ENCODE results near the gene TMEM129. TPM values are rescaled to one million over a fixed set of nuclear protein-coding genes. Genes with fewer than 3 reads are reported as not detected.

The TMEM129 gene
- total and polyA plus RNA-seq, 11 donors, result 28.6 to 73.3 (median 37.2) TPM

DNA sequence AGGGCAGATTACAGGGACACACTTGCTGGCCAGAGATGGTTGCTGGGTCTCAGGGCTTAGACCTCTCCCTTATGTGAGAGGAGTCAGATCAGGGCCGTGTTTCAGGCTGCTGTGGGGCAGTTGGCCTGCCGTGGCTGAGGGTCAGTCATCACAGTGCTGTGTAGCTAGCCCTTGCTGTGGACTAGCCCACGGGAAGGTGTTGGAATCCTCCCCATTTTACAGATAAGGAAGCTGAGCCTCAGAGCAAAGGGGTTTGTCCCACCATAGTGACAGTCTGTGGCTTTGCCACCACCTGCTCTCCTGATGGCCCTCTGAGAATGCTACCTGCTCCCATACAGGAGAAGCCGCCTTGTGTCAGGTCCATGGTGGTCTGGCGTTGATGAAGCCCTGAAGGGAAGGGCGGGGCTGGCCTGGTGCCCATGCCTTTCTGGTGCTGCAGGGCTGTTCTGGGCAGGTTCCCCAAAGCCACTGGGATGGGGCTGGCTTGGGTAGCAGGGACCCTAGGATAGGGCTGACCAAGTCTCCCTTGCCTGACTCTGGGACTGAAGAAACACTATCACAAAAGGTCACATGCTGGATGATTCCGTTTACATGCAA is 34.6 kb downstream of the TMEM129 start:
- Histone ChIP-seq H3K27me3 (no peaks in the 10 kb centered on the region), H3K4me3 (no peak overlapping the region), H3K36me3 (peaks cover 0 to 16% (median 7%) of the 10 kb centered on the region in 9 donors), H3K9me3 (no peaks in the 10 kb centered on the region), H3K27ac (no peak overlapping the region), H3K4me1 (peaks cover 0 to 18% (median 6%) of the 10 kb centered on the region in 12 donors)
- ATAC-seq, result no peak
- TF ChIP-seq POLR2A (IDR thresholded peaks at IDR 0.05), result no peak
- intact Hi-C loops (cut with DNase I), result no loop called here
- DNase-seq, result no peak
- 41 to 52% (median 48%) methylated on average over 6 to 7 of the region's 7 CpGs for WGBS, 4 donors

- H3K27ac ChIP-seq, result peak overlapping the region in 2 of 12 donors; percentile 58 to 80
- DNase-seq (no peak), ATAC-seq (peak in 1 of 4 donors; percentile 3)
These were observed 35.6 kb downstream of the TMEM129 start for GRCh38 chr4:1685235-1686150.

GRCh38 chr4:1684506-1685234 is 36.5 kb downstream of the TMEM129 start:
- Histone ChIP-seq H3K4me1 (peaks cover 0 to 18% (median 6%) of the 10 kb centered on the region in 12 donors), H3K27ac (peak overlapping the region in 8 of 12 donors; percentile 39 to 80 (median 59)), H3K9me3 (no peaks in the 10 kb centered on the region), H3K27me3 (no peaks in the 10 kb centered on the region), H3K4me3 (peak overlapping the region; percentile 5 to 87 (median 58)), H3K36me3 (no peaks in the 10 kb centered on the region)
- no peak for DNase-seq
- WGBS, 4 donors, result 6 to 47% (median 34%) methylated on average over 16 to 66 of the region's 66 CpGs
- peak in 2 of 4 donors; percentile 2 to 19 for ATAC-seq
- intact Hi-C loops (cut with DNase I), result loop anchor here in 1 of 10 donors (5.0 kb wide), 1 partner anchor 33 kb away; no protein-coding TSS in a partner anchor
- no peak for TF ChIP-seq POLR2A (IDR thresholded peaks at IDR 0.05)
- TF ChIP-seq, protein P1, sequence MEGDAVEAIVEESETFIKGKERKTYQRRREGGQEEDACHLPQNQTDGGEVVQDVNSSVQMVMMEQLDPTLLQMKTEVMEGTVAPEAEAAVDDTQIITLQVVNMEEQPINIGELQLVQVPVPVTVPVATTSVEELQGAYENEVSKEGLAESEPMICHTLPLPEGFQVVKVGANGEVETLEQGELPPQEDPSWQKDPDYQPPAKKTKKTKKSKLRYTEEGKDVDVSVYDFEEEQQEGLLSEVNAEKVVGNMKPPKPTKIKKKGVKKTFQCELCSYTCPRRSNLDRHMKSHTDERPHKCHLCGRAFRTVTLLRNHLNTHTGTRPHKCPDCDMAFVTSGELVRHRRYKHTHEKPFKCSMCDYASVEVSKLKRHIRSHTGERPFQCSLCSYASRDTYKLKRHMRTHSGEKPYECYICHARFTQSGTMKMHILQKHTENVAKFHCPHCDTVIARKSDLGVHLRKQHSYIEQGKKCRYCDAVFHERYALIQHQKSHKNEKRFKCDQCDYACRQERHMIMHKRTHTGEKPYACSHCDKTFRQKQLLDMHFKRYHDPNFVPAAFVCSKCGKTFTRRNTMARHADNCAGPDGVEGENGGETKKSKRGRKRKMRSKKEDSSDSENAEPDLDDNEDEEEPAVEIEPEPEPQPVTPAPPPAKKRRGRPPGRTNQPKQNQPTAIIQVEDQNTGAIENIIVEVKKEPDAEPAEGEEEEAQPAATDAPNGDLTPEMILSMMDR (IDR thresholded peaks at IDR 0.05), result no peak

More at GRCh38 chr4:1685235-1686150, 35.6 kb downstream of the TMEM129 start:
- WGBS, 4 donors, result 85 to 90% (median 86%) methylated on average over 19 to 23 of the region's 23 CpGs
- H3K27me3 ChIP-seq, result no peaks in the 10 kb centered on the region
- no peaks in the 10 kb centered on the region for H3K9me3 ChIP-seq
- peaks cover 0 to 18% (median 6%) of the 10 kb centered on the region in 12 donors for H3K4me1 ChIP-seq
- intact Hi-C loops (cut with DNase I), result no loop called here
- TF ChIP-seq, protein P1 (IDR thresholded peaks at IDR 0.05), result no peak
- no peak for TF ChIP-seq POLR2A (IDR thresholded peaks at IDR 0.05)
- H3K4me3 ChIP-seq, result peak overlapping the region in 2 of 12 donors; percentile 63 to 65
- H3K36me3 ChIP-seq, result peaks cover 0 to 6% (median 0%) of the 10 kb centered on the region in 9 donors

- H3K27me3 ChIP-seq, result no peaks in the 10 kb centered on the region
- intact Hi-C loops (cut with DNase I), result loop anchor here in 1 of 10 donors (5.0 kb wide), 1 partner anchor 33 kb away; no protein-coding TSS in a partner anchor
- peak within 1 kb of the TSS in 11 of 12 donors; percentile 34 to 89 (median 70) for H3K27ac ChIP-seq
- DNase-seq, result peak; percentile 90 to 96 (median 91)
- H3K4me1 ChIP-seq, result peaks cover 0 to 18% (median 6%) of the 10 kb centered on the region in 12 donors
- no peaks in the 10 kb centered on the region for H3K9me3 ChIP-seq
- 1 to 4% (median 1%) methylated on average over 28 to 118 of the region's 118 CpGs for WGBS, 4 donors
- TF ChIP-seq, protein P1 (IDR thresholded peaks at IDR 0.05), result no peak
- peak in 1 of 2 donors; percentile 39 for TF ChIP-seq POLR2A (IDR thresholded peaks at IDR 0.05)
- H3K36me3 ChIP-seq, result no peaks in the 10 kb centered on the region
- peak within 1 kb of the TSS; percentile 33 to 87 (median 67) for H3K4me3 ChIP-seq
- ATAC-seq, result peak; percentile 79 to 97 (median 94)
These were observed 37.2 kb downstream of the TMEM129 start, which contains the start of gene FAM53A for GRCh38 chr4:1683736-1684505. Gene FAM53A (minus strand): TSS chr4:1684313. CDS start chr4:1668741, 15,572 bp downstream.
